GM20000 (cell line): Measurements from ENCODE around the gene MIOX.
"Not testable (repeated sequence)": the region's sequence is repeated elsewhere in the genome, so short reads cannot be mapped to it uniquely, and the experiment has no call there.

Experiments
- DNase-seq: peaks from one replicate; pipeline ENCODE4 v3.0.0; 2012; ENCODE audit warnings: low spot score
- TF ChIP-seq, protein P1 (sequence below): IDR thresholded peaks from 2 replicates; pipeline ENCODE4 v1.5.1; 2012; ENCODE audit warnings: mild to moderate bottlenecking, control low read depth; ENCODE audit errors: extremely low read depth, missing control alignments

The MIOX gene

DNA sequence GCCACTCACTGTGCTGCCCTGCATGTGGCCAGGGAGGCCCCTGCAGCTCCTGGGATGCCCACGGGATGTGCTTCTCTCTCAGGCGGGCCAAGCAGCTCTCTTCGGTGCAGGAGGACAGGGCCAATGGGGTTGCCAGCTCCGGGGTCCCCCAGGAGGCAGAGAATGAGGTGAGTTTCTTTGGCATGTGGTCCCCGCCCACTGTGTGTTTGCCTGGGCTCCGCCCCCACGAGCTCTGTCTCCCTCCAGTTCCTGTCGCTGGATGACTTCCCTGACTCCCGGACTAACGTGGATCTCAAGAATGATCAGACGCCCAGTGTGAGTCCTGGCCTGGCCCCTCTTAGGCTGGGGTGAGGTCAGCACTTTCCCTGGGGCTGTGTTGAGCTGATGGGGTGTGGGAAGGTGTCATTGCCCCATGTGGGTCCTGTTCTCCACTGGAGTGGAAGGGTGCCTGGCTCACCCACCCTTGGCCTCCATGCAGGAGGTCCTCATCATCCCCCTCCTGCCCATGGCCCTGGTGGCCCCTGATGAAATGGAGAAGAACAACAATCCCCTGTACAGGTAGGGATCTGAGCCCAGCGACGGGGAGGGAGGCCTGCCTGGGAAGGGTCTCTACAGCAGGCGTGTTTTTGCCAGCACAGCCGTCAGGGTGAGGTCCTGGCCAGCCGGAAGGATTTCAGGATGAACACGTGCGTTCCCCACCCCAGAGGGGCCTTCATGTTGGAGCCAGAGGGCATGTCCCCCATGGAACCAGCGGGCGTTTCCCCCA is 31.0 kb downstream of the MIOX start:
- DNase-seq, result no peak
- TF ChIP-seq, protein P1, sequence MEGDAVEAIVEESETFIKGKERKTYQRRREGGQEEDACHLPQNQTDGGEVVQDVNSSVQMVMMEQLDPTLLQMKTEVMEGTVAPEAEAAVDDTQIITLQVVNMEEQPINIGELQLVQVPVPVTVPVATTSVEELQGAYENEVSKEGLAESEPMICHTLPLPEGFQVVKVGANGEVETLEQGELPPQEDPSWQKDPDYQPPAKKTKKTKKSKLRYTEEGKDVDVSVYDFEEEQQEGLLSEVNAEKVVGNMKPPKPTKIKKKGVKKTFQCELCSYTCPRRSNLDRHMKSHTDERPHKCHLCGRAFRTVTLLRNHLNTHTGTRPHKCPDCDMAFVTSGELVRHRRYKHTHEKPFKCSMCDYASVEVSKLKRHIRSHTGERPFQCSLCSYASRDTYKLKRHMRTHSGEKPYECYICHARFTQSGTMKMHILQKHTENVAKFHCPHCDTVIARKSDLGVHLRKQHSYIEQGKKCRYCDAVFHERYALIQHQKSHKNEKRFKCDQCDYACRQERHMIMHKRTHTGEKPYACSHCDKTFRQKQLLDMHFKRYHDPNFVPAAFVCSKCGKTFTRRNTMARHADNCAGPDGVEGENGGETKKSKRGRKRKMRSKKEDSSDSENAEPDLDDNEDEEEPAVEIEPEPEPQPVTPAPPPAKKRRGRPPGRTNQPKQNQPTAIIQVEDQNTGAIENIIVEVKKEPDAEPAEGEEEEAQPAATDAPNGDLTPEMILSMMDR, result no peak

DNA sequence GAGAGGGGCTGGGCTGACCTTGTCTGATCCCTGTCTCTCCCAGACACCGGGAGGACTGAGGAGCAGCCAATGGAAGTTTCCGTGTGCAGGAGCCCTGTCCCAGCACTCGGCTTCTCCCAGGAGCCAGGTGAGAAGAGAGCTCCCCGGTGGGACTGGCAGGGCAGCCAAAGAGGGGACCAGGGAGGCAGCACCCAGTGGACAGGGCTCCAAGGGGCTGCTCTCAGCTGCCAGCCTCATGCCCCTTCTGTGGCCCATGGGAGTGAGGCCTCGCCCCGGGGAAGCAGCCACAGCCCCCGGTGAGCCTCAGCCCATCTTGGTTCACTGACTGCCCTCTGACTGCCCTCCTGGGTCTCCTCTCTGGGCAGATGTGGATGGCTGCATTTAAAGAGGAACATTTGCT is 31.9 kb downstream of the MIOX start:
- DNase-seq, result no peak
- TF ChIP-seq, protein P1, result no peak

DNA sequence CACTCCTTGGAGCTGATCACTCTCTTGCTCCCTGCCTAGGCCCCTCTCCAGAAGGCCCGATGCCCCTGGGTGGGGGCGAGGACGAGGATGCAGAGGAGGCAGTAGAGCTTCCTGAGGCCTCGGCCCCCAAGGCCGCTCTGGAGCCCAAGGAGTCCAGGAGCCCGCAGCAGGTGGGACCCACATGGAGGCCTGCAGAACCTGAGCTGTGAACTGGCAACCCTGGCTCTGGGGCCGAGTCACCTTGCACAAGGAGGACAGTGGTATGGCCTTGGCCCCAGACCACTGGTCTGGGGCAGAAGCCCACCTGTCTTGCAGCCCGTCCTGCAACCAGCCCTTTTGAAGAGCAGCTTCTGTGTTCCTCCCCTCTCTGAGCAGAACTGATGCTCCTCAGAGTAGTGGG is 32.5 kb downstream of the MIOX start:
- TF ChIP-seq, protein P1, result no peak
- no peak for DNase-seq

DNA sequence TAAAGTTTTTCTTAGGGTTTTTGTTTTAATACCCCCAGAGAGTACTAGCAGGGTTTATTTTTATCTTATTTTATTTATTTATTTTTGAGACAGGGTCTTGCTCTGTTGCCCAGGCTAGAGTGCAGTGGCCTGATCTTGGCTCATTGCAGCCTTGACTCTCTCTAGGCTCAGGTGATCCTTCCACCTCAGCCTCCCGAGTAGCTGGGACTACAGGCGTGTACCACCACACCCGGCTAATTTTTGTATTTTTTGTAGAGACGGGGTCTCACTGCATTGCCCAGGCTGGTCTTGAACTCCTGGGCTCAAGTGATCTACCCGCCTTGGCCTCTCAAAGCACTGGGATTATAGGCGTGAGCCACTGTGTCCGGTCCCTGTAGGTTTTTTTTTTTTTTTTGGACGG is 33.5 kb downstream of the MIOX start:
- DNase-seq, result not testable (repeated sequence)

DNA sequence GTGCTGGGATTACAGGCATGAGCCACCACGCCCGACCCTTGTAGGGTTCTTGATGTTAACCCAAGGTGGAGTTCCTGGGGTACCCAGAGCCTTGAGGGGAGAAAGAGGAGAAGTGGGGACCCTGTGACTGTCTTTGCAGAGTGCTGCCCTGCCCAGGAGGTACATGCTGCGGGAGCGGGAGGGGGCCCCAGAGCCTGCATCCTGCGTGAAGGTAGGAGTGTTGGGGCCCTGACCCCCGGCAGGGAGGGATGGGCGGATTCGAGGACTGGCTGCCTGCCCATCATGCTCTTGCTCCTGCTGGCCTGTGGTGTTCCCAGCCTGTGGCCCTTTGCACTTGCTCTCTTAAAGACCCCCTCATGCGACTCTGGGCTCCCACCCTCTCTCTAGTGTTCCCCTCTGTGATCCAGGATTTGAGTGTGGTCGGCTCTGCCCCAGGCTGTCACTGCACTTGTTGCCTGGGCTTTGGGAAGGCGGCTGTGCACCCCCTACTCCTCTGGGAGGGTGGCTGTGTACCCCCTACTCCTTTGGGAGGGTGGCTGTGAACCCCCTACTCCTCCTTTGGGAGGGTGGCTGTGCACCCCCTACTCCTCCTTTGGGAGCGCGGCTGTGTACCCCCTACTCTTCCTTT is 34.3 kb downstream of the MIOX start:
- DNase-seq, result no peak
- TF ChIP-seq, protein P1, result no peak

DNA sequence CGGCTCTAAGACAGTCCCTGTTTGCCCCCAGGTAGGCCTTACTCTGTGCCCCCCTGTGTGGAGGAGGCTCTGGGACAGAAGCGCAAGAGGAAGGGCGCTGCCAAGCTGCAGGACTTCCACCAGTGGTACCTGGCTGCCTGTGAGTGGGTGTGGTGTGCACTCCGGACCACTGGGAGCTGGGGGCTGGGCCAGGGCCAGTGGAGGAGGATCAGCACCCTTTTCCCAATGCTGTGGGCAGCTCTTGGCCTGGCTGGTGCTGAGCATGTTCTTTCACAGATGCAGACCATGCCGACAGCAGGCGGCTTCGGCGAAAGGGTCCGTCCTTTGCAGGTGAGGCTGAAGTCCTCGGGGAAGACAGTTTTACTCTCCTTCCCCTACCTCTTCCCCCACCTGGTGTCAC is 35.1 kb downstream of the MIOX start:
- no peak for DNase-seq
- TF ChIP-seq, protein P1, result no peak

DNA sequence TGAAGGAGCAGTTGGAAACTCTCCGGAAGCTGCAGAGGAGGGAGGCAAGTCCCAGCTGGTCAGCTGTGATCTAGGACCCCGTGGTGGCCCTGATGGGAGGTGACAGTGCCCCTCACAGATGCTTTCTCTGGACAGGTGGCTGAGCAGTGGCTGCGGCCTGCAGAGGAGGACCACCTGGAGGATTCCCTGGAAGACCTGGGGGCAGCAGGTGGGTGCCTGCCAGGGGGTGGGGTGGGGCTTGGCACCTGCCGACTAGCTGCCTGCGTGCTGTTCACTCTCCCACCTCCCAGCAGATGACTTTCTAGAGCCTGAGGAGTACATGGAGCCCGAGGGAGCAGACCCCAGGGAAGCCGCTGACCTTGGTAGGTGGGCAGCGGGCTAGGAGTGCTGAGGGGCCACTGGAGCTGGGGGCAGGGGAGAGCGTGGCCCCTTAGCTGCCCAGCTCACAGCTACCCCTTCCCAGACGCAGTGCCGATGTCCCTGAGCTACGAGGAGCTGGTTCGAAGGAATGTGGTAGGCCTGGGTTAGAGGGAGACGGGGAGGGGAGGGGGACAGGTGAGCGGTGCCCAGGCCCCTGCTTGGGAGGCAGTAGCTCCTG is 35.6 kb downstream of the MIOX start:
- no peak for DNase-seq
- TF ChIP-seq, protein P1, result no peak
